ENCODE data around the gene EPB41L5. TPM values are rescaled to one million over a fixed set of nuclear protein-coding genes. Genes with fewer than 3 reads are reported as not detected.

EPB41L5 gene
- total RNA-seq, 1 donor from 2014 or later: 16.2 TPM

DNA sequence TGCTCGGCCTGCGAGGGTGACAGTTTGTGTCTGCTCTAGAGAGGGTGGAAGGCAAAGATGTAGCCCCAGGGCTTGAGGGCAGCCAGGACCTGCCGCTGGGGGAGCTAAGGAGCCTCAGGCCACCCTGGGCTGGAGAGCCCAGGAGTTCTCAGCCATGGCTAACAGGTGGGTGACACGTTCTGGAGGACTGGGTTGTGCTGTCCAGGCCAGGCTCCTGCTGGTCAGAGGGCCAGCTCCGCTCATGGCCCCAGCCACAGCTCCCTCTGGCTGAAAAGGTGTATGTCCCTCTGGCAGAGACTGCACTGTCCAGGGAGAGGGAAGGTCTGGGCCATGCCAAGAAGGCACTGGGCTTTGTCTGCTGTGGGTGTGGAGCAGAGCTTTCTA, 191.1 kb downstream of the EPB41L5 start:
- no peak overlapping the region for H3K27ac Mint-ChIP-seq (ENCODE audit: unreplicated experiment)
- H3K27me3 ChIP-seq (ENCODE audit: insufficient read depth, low read length): no peaks in the 10 kb centered on the region
- no peaks in the 10 kb centered on the region for H3K9me3 Mint-ChIP-seq (ENCODE audit: unreplicated experiment)
- no peaks in the 10 kb centered on the region for H3K4me1 ChIP-seq (ENCODE audit: insufficient read depth, low read length)
- no peaks in the 10 kb centered on the region for H3K4me1 Mint-ChIP-seq (ENCODE audit: low read depth, unreplicated experiment)
- H3K79me2 ChIP-seq (ENCODE audit: insufficient read depth, low read length): no peaks in the 10 kb centered on the region
- no peaks in the 10 kb centered on the region for H4K20me1 ChIP-seq (ENCODE audit: insufficient read depth, low read length)
- no peak overlapping the region for H3K4me3 Mint-ChIP-seq (ENCODE audit: unreplicated experiment)
- no peak for DNase-seq (ENCODE audit: low read depth)
- peaks cover 24% of the 10 kb centered on the region for H3K27me3 Mint-ChIP-seq (ENCODE audit: low read depth, unreplicated experiment)
- H3K36me3 Mint-ChIP-seq (ENCODE audit: low read depth, unreplicated experiment): no peaks in the 10 kb centered on the region
- H3K9me3 ChIP-seq (ENCODE audit: insufficient read depth, low read depth, low read length): no peaks in the 10 kb centered on the region
- FAIRE-seq: no peak
- H3K4me3 ChIP-seq (ENCODE audit: insufficient read depth, low read depth, low read length): no peak overlapping the region
- no peak overlapping the region for H3K9ac ChIP-seq (ENCODE audit: low read length)
- H3K4me2 ChIP-seq (ENCODE audit: low read length): no peak overlapping the region
- no peak for TF ChIP-seq EZH2 (IDR thresholded peaks at IDR 0.05; ENCODE audit: insufficient read depth, low read length)
- TF ChIP-seq, protein P1, sequence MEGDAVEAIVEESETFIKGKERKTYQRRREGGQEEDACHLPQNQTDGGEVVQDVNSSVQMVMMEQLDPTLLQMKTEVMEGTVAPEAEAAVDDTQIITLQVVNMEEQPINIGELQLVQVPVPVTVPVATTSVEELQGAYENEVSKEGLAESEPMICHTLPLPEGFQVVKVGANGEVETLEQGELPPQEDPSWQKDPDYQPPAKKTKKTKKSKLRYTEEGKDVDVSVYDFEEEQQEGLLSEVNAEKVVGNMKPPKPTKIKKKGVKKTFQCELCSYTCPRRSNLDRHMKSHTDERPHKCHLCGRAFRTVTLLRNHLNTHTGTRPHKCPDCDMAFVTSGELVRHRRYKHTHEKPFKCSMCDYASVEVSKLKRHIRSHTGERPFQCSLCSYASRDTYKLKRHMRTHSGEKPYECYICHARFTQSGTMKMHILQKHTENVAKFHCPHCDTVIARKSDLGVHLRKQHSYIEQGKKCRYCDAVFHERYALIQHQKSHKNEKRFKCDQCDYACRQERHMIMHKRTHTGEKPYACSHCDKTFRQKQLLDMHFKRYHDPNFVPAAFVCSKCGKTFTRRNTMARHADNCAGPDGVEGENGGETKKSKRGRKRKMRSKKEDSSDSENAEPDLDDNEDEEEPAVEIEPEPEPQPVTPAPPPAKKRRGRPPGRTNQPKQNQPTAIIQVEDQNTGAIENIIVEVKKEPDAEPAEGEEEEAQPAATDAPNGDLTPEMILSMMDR (IDR thresholded peaks at IDR 0.05; ENCODE audit: insufficient read depth, low read depth, low read length): no peak
- no peak overlapping the region for H2AFZ ChIP-seq (ENCODE audit: low read depth, low read length)
- H3K27ac ChIP-seq (ENCODE audit: low read depth, low read length): no peak overlapping the region
- H3K36me3 ChIP-seq (ENCODE audit: insufficient read depth, low read length): no peaks in the 10 kb centered on the region

DNA sequence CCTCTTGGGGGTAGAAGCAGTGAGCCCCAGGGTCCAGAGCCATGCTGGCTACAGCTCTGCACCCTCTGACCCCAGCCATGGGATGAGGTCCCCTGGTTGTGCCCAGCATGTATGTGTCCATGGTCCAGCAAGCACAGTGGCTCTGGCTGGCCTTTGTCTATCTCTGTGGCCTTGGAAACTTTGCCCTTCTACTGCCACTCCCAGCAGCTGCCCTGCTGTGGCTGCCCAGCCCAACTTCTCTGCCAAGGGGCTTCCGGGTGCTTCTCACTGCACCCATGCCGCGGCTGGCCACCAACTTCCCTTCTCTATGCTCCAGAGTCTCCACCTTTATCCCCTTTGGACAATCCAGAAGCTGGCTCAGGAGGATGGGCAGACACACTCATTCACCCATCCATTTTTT, 191.5 kb downstream of the EPB41L5 start:
- H3K4me3 Mint-ChIP-seq (ENCODE audit: unreplicated experiment): no peak overlapping the region
- Histone ChIP-seq H4K20me1 (ENCODE audit: insufficient read depth, low read length) (no peaks in the 10 kb centered on the region), H3K27me3 (ENCODE audit: insufficient read depth, low read length) (no peaks in the 10 kb centered on the region), H3K4me2 (ENCODE audit: low read length) (no peak overlapping the region), H3K27ac (ENCODE audit: low read depth, low read length) (no peak overlapping the region), H3K79me2 (ENCODE audit: insufficient read depth, low read length) (no peaks in the 10 kb centered on the region), H3K4me3 (ENCODE audit: insufficient read depth, low read depth, low read length) (no peak overlapping the region), H3K9me3 (ENCODE audit: insufficient read depth, low read depth, low read length) (no peaks in the 10 kb centered on the region), H3K36me3 (ENCODE audit: insufficient read depth, low read length) (no peaks in the 10 kb centered on the region), H3K4me1 (ENCODE audit: insufficient read depth, low read length) (no peaks in the 10 kb centered on the region), H2AFZ (ENCODE audit: low read depth, low read length) (no peak overlapping the region), H3K9ac (ENCODE audit: low read length) (no peak overlapping the region)
- TF ChIP-seq, protein P1 (IDR thresholded peaks at IDR 0.05; ENCODE audit: insufficient read depth, low read depth, low read length): no peak
- TF ChIP-seq EZH2 (IDR thresholded peaks at IDR 0.05; ENCODE audit: insufficient read depth, low read length): no peak
- no peaks in the 10 kb centered on the region for H3K36me3 Mint-ChIP-seq (ENCODE audit: low read depth, unreplicated experiment)
- no peaks in the 10 kb centered on the region for H3K4me1 Mint-ChIP-seq (ENCODE audit: low read depth, unreplicated experiment)
- H3K27ac Mint-ChIP-seq (ENCODE audit: unreplicated experiment): no peak overlapping the region
- H3K27me3 Mint-ChIP-seq (ENCODE audit: low read depth, unreplicated experiment): peaks cover 24% of the 10 kb centered on the region
- FAIRE-seq (no peak), DNase-seq (ENCODE audit: low read depth) (no peak)
- H3K9me3 Mint-ChIP-seq (ENCODE audit: unreplicated experiment): no peaks in the 10 kb centered on the region

DNA sequence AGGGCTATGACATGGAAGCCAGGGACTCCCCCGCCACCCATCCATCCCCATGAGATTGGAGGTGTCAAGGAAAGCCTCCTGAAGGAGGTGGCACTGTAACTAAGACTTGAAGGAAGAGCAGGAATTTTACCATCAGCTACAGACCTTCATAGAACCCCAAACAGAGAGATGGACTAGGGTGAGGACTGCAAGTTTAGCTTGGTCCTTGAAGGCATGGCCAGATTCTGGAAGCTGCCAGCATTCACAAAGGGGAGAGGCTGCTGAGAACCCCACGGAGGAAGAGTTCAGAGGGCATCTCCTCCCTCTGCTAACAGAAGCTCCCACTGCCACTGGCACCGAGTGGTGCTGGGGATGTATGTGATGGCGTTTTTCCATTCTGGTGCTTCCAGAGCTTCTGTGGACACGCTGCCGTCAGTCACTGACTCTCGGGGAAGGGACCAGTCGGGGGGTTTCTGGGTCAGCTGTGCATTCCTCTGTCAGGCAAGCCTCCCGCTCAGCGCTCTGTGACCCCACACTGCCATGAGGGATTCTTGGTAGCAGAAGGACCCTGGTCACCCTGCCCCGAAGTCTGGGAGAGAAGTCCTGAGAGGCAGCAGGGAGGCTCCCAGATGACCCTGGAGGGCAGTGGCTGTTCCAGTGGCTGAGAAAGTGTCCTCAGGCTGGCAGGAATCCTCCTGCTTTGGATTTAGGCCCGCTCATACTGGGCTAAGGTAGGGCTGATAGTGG, 192.2 kb downstream of the EPB41L5 start:
- Histone ChIP-seq H3K4me2 (ENCODE audit: low read length) (no peak overlapping the region), H3K27ac (ENCODE audit: low read depth, low read length) (no peak overlapping the region), H2AFZ (ENCODE audit: low read depth, low read length) (no peak overlapping the region), H3K79me2 (ENCODE audit: insufficient read depth, low read length) (no peaks in the 10 kb centered on the region), H3K36me3 (ENCODE audit: insufficient read depth, low read length) (no peaks in the 10 kb centered on the region), H3K9me3 (ENCODE audit: insufficient read depth, low read depth, low read length) (no peaks in the 10 kb centered on the region), H3K4me1 (ENCODE audit: insufficient read depth, low read length) (no peaks in the 10 kb centered on the region), H3K27me3 (ENCODE audit: insufficient read depth, low read length) (no peaks in the 10 kb centered on the region), H4K20me1 (ENCODE audit: insufficient read depth, low read length) (no peaks in the 10 kb centered on the region), H3K9ac (ENCODE audit: low read length) (no peak overlapping the region), H3K4me3 (ENCODE audit: insufficient read depth, low read depth, low read length) (no peak overlapping the region)
- TF ChIP-seq, protein P1 (IDR thresholded peaks at IDR 0.05; ENCODE audit: insufficient read depth, low read depth, low read length): no peak
- TF ChIP-seq EZH2 (IDR thresholded peaks at IDR 0.05; ENCODE audit: insufficient read depth, low read length): no peak
- H3K4me1 Mint-ChIP-seq (ENCODE audit: low read depth, unreplicated experiment): no peaks in the 10 kb centered on the region
- FAIRE-seq (no peak), DNase-seq (ENCODE audit: low read depth) (no peak)
- H3K9me3 Mint-ChIP-seq (ENCODE audit: unreplicated experiment): no peaks in the 10 kb centered on the region
- H3K36me3 Mint-ChIP-seq (ENCODE audit: low read depth, unreplicated experiment): peaks cover 2% of the 10 kb centered on the region
- no peak overlapping the region for H3K4me3 Mint-ChIP-seq (ENCODE audit: unreplicated experiment)
- H3K27ac Mint-ChIP-seq (ENCODE audit: unreplicated experiment): no peak overlapping the region
- H3K27me3 Mint-ChIP-seq (ENCODE audit: low read depth, unreplicated experiment): peaks cover 24% of the 10 kb centered on the region
